Measurements from ENCODE around the gene KCTD8.

GRCh38 chr4:44342800-44343199, 105.8 kb downstream of the KCTD8 start:
- TF ChIP-seq CTCF (IDR thresholded peaks at IDR 0.05): no peak
- TF ChIP-seq EZH2 (IDR thresholded peaks at IDR 0.05; ENCODE audit: borderline replicate concordance, insufficient read depth, low read depth, low read length, poor library complexity, severe bottlenecking): no peak

Measured in B cell (primary cell).